Measurements from ENCODE around the gene VTI1A.

VTI1A gene

DNA sequence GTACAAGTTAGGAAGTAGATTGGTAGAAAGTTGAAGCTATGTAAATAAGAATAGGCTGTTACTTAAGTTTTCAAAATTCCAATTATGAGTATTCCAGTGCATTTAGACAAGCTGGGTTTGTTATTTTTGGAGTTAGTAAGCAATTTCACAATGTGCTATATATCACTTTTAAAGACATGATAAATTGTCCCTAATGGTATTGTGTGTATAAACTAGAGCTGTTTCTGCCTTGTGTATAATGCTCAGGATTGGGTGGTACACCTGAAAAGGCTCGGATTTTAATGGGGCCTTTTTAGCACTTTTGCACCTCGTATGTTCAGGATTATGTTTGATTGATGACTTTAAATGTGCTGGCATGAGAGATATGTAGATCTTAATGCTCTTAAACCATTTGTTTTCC, 175.8 kb downstream of the VTI1A start (continued):
- TF ChIP-seq KLF9 (tag by site-specific recombination; IDR thresholded peaks at IDR 0.05; ENCODE audit: low read depth) (no peak), ZNF335 (tag by site-specific recombination; conservative IDR thresholded peaks at IDR 0.05) (no peak), IKZF3 (tag by site-specific recombination; IDR thresholded peaks at IDR 0.05) (no peak), GLI2 (tag by site-specific recombination; IDR thresholded peaks at IDR 0.05; ENCODE audit: borderline replicate concordance, low read depth) (no peak), ZNF791 (tag by site-specific recombination; IDR thresholded peaks at IDR 0.05) (no peak), BCL11A (tag by site-specific recombination; IDR thresholded peaks at IDR 0.05; ENCODE audit: low read depth) (peak; percentile 63; the same call in 1 of the 2 replicates), ZNF510 (tag by site-specific recombination; IDR thresholded peaks at IDR 0.05; ENCODE audit: insufficient replicate concordance) (no peak), ZNF354C (tag by site-specific recombination; IDR thresholded peaks at IDR 0.05; ENCODE audit: borderline replicate concordance, low read depth) (no peak), SP2 (tag by site-specific recombination; IDR thresholded peaks at IDR 0.05) (no peak)
- TF ChIP-seq, protein P1, sequence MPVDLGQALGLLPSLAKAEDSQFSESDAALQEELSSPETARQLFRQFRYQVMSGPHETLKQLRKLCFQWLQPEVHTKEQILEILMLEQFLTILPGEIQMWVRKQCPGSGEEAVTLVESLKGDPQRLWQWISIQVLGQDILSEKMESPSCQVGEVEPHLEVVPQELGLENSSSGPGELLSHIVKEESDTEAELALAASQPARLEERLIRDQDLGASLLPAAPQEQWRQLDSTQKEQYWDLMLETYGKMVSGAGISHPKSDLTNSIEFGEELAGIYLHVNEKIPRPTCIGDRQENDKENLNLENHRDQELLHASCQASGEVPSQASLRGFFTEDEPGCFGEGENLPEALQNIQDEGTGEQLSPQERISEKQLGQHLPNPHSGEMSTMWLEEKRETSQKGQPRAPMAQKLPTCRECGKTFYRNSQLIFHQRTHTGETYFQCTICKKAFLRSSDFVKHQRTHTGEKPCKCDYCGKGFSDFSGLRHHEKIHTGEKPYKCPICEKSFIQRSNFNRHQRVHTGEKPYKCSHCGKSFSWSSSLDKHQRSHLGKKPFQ (tag by site-specific recombination; IDR thresholded peaks at IDR 0.05), result 0 out of 2 replicates have a peak, but pooled peaks have one; percentile 23
- TF ChIP-seq, protein P2, sequence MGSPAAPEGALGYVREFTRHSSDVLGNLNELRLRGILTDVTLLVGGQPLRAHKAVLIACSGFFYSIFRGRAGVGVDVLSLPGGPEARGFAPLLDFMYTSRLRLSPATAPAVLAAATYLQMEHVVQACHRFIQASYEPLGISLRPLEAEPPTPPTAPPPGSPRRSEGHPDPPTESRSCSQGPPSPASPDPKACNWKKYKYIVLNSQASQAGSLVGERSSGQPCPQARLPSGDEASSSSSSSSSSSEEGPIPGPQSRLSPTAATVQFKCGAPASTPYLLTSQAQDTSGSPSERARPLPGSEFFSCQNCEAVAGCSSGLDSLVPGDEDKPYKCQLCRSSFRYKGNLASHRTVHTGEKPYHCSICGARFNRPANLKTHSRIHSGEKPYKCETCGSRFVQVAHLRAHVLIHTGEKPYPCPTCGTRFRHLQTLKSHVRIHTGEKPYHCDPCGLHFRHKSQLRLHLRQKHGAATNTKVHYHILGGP (tag by site-specific recombination; IDR thresholded peaks at IDR 0.05), result peak; percentile 80
- TF ChIP-seq, protein P3, sequence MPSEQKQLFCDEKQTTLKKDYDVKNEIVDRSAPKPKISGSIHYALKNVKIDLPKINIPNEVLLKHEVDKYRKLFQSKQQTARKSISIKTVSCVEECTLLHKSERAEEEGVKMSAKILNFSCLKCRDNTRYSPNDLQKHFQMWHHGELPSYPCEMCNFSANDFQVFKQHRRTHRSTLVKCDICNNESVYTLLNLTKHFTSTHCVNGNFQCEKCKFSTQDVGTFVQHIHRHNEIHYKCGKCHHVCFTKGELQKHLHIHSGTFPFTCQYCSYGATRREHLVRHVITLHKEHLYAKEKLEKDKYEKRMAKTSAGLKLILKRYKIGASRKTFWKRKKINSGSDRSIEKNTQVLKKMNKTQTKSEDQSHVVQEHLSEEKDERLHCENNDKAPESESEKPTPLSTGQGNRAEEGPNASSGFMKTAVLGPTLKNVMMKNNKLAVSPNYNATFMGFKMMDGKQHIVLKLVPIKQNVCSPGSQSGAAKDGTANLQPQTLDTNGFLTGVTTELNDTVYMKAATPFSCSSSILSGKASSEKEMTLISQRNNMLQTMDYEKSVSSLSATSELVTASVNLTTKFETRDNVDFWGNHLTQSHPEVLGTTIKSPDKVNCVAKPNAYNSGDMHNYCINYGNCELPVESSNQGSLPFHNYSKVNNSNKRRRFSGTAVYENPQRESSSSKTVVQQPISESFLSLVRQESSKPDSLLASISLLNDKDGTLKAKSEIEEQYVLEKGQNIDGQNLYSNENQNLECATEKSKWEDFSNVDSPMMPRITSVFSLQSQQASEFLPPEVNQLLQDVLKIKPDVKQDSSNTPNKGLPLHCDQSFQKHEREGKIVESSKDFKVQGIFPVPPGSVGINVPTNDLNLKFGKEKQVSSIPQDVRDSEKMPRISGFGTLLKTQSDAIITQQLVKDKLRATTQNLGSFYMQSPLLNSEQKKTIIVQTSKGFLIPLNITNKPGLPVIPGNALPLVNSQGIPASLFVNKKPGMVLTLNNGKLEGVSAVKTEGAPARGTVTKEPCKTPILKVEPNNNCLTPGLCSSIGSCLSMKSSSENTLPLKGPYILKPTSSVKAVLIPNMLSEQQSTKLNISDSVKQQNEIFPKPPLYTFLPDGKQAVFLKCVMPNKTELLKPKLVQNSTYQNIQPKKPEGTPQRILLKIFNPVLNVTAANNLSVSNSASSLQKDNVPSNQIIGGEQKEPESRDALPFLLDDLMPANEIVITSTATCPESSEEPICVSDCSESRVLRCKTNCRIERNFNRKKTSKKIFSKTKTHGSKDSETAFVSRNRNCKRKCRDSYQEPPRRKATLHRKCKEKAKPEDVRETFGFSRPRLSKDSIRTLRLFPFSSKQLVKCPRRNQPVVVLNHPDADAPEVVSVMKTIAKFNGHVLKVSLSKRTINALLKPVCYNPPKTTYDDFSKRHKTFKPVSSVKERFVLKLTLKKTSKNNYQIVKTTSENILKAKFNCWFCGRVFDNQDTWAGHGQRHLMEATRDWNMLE (tag by site-specific recombination; conservative IDR thresholded peaks at IDR 0.05; ENCODE audit: low read depth), result no peak

DNA sequence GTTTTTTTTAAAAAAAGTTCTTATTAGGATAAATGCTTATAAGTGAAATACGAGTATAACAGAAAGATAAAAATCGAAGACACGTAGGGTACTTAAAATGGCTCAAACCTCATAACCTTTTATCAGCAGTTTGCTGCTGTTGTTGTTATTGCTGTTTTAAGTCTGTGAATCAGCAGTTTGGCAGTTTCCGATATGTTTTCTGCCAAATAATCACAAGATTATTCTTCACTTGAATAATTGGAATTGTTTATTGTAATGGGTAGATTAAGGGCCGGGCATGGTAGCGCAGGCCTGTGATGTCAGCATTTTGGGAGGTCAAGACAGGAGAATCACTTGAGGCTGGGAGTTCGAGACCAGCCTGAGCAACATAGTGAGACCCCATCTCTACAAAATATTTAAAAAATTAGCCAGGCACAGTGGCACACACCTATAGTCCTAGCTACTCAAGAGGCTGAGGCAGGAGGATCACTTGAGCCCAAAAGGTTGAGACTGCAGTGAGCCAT, 177.6 kb downstream of the VTI1A start:
- Histone ChIP-seq H3K27ac (ENCODE audit: extremely low read depth, low read depth, low read length) (no peak overlapping the region), H3K9me3 (ENCODE audit: control insufficient read depth, insufficient read depth, low read depth, low read length) (no peaks in the 10 kb centered on the region), H3K4me3 (ENCODE audit: low read depth, low read length) (no peak overlapping the region), H3K36me3 (ENCODE audit: control insufficient read depth in 2 of 2, insufficient read depth in 1 of 2, low read length in 2 of 2) (no peaks in the 10 kb centered on the region), H3K4me1 (ENCODE audit: control insufficient read depth, insufficient read depth, low read length) (peaks cover 10% of the 10 kb centered on the region)
- ChIA-PET POLR2A (no interaction called here), CTCF (no interaction called here)
- TF ChIP-seq ZNF157 (tag by site-specific recombination; IDR thresholded peaks at IDR 0.05), result no peak
- TF ChIP-seq ZNF324 (tag by site-specific recombination; IDR thresholded peaks at IDR 0.05), result no peak
- TF ChIP-seq KLF7 (tag by site-specific recombination; IDR thresholded peaks at IDR 0.05; ENCODE audit: borderline replicate concordance), result no peak
- TF ChIP-seq, protein P4, sequence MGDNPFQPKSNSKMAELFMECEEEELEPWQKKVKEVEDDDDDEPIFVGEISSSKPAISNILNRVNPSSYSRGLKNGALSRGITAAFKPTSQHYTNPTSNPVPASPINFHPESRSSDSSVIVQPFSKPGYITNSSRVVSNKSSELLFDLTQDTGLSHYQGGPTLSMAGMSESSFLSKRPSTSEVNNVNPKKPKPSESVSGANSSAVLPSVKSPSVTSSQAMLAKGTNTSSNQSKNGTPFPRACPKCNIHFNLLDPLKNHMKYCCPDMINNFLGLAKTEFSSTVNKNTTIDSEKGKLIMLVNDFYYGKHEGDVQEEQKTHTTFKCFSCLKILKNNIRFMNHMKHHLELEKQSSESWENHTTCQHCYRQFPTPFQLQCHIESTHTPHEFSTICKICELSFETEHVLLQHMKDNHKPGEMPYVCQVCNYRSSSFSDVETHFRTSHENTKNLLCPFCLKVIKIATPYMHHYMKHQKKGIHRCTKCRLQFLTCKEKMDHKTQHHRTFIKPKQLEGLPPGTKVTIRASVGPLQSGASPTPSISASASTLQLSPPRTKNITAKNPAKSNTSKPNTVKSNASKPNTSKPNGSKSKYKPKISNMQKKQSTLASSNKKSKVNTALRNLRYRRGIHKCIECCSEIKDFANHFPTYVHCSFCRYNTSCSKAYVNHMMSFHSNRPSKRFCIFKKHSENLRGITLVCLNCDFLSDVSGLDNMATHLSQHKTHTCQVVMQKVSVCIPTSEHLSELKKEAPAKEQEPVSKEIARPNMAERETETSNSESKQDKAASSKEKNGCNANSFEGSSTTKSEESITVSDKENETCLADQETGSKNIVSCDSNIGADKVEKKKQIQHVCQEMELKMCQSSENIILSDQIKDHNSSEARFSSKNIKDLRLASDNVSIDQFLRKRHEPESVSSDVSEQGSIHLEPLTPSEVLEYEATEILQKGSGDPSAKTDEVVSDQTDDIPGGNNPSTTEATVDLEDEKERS (tag by site-specific recombination; IDR thresholded peaks at IDR 0.05), result no peak
- no peak for TF ChIP-seq ZNF776 (tag by site-specific recombination; IDR thresholded peaks at IDR 0.05; ENCODE audit: borderline replicate concordance)
- TF ChIP-seq, protein P5, sequence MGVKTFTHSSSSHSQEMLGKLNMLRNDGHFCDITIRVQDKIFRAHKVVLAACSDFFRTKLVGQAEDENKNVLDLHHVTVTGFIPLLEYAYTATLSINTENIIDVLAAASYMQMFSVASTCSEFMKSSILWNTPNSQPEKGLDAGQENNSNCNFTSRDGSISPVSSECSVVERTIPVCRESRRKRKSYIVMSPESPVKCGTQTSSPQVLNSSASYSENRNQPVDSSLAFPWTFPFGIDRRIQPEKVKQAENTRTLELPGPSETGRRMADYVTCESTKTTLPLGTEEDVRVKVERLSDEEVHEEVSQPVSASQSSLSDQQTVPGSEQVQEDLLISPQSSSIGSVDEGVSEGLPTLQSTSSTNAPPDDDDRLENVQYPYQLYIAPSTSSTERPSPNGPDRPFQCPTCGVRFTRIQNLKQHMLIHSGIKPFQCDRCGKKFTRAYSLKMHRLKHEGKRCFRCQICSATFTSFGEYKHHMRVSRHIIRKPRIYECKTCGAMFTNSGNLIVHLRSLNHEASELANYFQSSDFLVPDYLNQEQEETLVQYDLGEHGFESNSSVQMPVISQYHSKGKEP (tag by site-specific recombination; IDR thresholded peaks at IDR 0.05), result no peak
- no peak for TF ChIP-seq ZNF311 (tag by site-specific recombination; IDR thresholded peaks at IDR 0.05; ENCODE audit: borderline replicate concordance)
- TF ChIP-seq, protein P6, sequence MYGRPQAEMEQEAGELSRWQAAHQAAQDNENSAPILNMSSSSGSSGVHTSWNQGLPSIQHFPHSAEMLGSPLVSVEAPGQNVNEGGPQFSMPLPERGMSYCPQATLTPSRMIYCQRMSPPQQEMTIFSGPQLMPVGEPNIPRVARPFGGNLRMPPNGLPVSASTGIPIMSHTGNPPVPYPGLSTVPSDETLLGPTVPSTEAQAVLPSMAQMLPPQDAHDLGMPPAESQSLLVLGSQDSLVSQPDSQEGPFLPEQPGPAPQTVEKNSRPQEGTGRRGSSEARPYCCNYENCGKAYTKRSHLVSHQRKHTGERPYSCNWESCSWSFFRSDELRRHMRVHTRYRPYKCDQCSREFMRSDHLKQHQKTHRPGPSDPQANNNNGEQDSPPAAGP (tag by site-specific recombination; IDR thresholded peaks at IDR 0.05), result no peak
- TF ChIP-seq, protein P7, sequence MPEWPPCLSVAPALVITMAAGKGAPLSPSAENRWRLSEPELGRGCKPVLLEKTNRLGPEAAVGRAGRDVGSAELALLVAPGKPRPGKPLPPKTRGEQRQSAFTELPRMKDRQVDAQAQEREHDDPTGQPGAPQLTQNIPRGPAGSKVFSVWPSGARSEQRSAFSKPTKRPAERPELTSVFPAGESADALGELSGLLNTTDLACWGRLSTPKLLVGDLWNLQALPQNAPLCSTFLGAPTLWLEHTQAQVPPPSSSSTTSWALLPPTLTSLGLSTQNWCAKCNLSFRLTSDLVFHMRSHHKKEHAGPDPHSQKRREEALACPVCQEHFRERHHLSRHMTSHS (tag by site-specific recombination; IDR thresholded peaks at IDR 0.05), result no peak
- TF ChIP-seq ZNF548 (tag by site-specific recombination; IDR thresholded peaks at IDR 0.05), result no peak
